Activated effector memory CD4-positive, alpha-beta T cell treated with Interleukin-2 at 50 U/mL for 16 hours (primary cell): Measurements from ENCODE around the gene CYTIP.

Experiments used
- DNase-seq: peaks from one replicate; pipeline ENCODE4 v3.0.0-alpha.2; 2020

Gene CYTIP

GRCh38 chr2:157460897-157461296 is 17.0 kb upstream of the CYTIP start:
- no peak for DNase-seq

DNA sequence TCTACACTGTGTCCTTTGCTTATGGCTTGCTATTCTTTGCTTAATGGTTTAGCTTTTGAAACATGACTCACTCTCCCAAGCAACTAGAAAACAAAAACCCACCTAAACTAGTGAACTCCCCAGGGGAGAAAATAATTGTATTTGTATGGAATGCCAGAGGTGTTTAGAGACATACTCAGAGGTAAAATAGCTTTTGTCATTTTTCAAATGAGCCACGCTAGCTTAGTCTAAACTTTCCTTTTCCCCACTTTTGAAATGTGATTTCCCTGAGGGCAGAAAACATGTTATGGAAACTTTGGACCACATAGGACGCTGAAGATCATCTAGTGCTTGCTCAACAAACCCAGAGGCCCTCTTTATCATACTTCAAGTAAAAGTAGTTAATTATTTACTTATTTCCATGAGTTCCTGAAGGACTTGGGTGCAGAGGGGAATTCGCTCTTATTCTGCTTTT is 16.5 kb upstream of the CYTIP start:
- DNase-seq: no peak

GRCh38 chr2:157459486-157459885 is 15.6 kb upstream of the CYTIP start:
- DNase-seq: no peak

- DNase-seq: no peak
These were observed 3.9 kb upstream of the CYTIP start for GRCh38 chr2:157447741-157448140.

- no peak for DNase-seq
These were observed 3.1 kb upstream of the CYTIP start for GRCh38 chr2:157447031-157447430.

GRCh38 chr2:157444641-157445040 is 752 bp upstream of the CYTIP start:
- no peak for DNase-seq

DNA sequence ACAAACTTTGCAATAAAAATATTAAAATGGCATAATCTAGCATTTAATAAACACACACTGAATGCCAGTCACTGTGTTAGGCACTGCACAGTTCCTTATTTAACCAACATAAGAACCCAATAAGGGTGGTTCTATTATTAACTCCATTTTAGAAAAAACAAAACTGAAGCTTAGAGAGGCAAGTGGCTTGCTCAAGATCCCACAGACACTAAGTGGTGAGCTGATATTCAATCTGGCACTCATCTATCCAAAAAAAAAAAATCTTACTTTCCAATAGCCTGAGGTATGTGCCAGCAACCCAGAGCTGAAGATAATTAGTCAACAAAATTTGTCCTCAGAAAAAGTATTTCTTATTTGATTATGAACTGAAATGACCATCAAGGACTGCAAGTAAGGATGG is 799 bp downstream of the CYTIP start:
- no peak for DNase-seq

- no peak for DNase-seq
These were observed 1.3 kb downstream of the CYTIP start for GRCh38 chr2:157442636-157443035.

GRCh38 chr2:157442191-157442590 is 1.7 kb downstream of the CYTIP start:
- no peak for DNase-seq

DNA sequence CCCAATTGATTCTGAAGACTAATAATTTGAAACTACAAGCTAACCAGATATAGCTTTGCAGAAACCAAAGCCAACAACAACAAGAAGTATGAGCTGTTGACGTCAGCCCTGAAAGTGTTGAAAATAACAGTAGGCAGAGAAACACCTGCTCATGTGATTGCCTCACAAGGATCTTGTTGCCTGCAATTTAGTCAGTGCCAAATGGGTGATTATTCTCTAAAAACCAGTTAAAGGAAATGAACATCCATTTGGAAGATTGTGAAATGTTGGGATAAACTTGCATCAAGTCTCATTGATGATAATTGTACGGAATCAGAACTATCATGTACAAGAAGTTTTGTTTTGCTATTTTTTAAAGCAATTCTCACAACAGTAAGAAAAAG is 2.8 kb downstream of the CYTIP start:
- DNase-seq: no peak

GRCh38 chr2:157440404-157441071 is 3.4 kb downstream of the CYTIP start:
- DNase-seq: no peak

DNA sequence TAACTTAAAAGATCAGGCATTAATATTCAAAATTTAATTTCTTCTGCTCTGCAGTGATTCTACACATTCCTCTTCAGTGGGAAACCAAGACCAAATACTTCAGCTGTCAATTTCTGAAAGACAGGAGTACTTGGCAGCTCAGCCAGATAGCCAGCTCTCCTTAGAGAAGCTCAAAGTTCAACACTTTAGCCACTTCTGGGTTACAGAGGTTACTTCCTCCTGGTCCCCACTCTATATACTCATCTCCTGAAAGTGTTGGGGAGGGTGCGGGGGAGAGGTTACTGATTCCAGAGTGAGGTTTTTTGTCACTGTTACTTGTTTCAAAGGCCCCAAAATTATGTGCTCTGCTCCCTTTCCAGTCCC is 4.1 kb downstream of the CYTIP start:
- DNase-seq: no peak

- no peak for DNase-seq
These were observed 4.7 kb downstream of the CYTIP start for GRCh38 chr2:157438863-157439823.

DNA sequence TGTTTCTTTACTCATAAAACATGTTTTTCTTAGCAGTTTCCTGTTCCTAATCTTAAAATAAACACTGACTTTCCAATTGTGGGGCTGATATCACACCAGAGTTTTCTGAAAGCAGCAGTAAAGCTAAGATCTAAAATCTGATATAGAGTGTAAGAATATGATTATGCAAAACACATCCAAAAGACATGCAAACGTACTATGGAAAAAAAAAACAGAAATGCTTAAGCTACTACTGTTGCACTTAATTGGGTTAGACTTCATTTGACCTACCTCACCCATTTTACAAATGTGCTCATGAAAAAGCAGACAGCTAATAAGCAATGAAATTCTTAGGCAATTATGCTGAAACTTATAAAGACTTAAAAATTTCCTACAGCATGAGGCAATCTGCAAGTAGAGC is 10.5 kb downstream of the CYTIP start:
- DNase-seq: no peak

DNA sequence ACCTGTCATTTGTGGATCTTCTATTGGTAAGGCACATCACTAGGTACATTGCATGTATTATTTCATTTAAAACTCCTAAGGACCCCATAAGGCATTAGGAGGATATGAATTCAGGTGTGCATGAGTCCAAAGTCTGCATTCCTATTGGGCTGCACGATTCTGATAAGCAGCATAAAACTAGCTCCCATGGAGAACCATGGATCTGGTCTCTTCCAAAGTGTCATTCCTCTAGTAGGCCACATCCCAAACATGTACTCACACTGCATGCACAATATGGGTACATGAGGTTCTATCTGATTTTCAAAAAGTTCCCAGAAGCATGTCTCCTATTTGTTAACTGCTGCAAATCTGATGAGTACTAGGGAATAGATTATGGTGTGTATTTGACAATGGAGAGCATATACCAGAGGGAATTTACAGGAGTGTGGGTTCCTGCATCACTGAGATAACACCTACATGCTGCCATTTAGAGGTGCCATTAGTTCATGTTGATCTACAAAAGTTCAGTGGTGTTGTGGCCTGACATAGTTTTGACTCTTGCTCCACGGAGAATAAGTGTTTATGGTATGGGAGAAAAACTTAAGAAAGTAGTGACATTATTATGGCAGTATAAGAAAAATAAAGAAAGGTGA is 11.3 kb downstream of the CYTIP start:
- no peak for DNase-seq

DNA sequence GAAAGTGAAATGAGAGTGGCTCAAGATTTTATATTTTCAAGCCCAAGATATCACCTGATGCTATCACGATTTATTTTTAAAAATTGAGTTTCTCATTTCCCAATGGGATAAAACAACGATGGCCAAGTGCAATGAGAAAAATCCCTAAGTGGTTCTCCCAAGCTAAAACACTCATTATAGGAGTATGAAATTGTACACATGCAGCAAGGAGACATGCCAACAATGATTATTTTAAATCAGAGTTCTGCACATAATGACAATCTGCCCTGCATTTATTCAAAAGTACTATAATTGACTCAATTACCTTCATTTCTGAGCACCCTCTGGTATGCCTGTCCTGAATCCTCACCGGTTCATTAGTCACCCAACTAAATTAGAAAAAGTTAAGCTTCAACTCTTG is 12.7 kb downstream of the CYTIP start:
- DNase-seq: no peak

GRCh38 chr2:157428500-157429175 is 15.3 kb downstream of the CYTIP start:
- no peak for DNase-seq

GRCh38 chr2:157427922-157428303 is 16.0 kb downstream of the CYTIP start:
- DNase-seq: no peak

DNA sequence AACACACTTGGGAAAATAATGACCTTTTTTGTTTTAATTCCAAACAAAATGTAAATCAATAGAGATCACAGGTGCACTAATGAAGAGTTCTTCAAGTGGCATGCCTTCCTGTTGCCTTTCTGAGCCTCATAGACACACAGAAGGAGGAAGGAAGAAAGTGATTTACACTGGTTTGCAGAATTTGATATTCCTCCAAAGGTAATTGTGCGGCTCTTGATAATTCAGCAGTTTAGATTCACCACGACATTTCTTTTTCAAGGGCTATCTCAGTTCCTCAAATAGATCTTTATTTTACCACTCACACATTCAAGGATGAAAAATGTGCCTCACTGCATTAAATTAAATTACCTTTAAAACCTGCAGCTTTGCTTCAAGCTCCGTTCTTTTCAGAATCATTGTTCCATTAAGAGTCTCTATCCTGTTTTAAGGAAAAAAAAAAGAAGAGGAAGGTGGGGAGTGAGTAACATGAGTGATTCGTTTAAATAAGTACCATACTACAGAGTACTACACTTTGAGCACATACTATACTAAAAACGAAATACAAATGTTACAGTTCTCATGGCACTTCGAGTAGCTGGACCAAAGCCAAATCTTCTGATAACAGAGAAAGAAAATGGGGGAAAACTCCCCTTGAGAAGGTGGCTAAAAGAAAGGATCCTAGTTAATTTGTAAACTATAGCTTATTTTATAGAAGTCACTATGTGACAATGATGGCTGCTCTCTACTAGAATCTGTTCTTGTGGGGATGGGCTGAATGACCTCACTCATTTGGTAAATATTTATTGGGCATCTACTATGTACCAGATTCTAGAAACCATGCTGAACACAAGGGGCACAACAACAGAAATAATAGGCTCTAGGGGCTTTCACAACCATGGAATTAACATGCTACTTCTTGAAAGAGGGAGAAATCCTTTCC is 16.6 kb downstream of the CYTIP start:
- no peak for DNase-seq

DNA sequence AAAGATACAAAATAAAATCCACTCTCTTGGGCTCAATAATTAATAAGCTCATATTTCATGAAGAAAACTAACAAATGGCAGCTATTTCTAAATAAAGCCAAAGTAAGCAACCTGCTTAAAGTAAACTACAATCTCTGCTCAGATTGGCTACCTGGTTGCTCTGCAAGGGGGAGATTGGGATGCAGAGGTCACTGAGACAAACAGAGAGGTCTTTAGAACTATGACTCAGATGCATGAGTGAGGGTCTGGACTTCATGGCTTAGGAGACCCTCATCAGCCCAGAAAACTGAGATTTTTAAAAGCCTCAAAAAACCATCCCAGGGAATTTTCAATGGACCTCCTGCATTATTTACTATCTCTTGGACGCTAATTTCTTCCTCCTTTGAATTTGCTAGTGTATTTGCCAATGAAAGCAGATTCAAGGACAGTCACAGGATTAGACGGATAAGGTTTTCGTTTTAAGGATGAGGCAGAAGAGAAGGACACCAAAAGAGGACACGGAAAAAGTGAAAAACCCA is 17.4 kb downstream of the CYTIP start:
- DNase-seq: no peak

- DNase-seq: no peak
These were observed 19.5 kb downstream of the CYTIP start for GRCh38 chr2:157424374-157424773.

- no peak for DNase-seq
These were observed 21.9 kb downstream of the CYTIP start for GRCh38 chr2:157421964-157422363.
